SK-N-SH treated with all-trans-retinoic acid at 6 μM for 48 hours (cell line): ENCODE data around the gene GCHFR.

Source experiments
- ATAC-seq: fragments of 200-7000 bp; cut with Tn5 transposase; 3 replicates; pipeline ENCODE4 v1.9.1; 2020; ENCODE audit warnings: mild to moderate bottlenecking, moderate library complexity
- ARNTL ChIP-seq: fragments of 450-650 bp; formaldehyde crosslinking; IDR thresholded peaks from 2 replicates; pipeline ENCODE4 v1.5.0; 2020; ENCODE audit warnings: low read depth, mild to moderate bottlenecking, moderate library complexity, borderline replicate concordance
- CSDC2 ChIP-seq: fragments of 250-450 bp; sonication (Bioruptor Pico); IDR thresholded peaks from 2 replicates; pipeline ENCODE4 v1.5.0; 2020; ENCODE audit warnings: mild to moderate bottlenecking, moderate library complexity
- ESRRG ChIP-seq: fragments of 250-450 bp; sonication (Bioruptor Pico); IDR thresholded peaks from 2 replicates; pipeline ENCODE4 v1.6.1; 2021; ENCODE audit warnings: mild to moderate bottlenecking
- GLIS3 ChIP-seq: fragments of 250-450 bp; sonication (Bioruptor Pico); IDR thresholded peaks from 2 replicates; pipeline ENCODE4 v1.5.0; 2020; ENCODE audit warnings: mild to moderate bottlenecking, moderate library complexity
- ISL1 ChIP-seq: fragments of 250-450 bp; sonication (Bioruptor Pico); IDR thresholded peaks from 2 replicates; pipeline ENCODE4 v2.1.2; 2022; ENCODE audit warnings: mild to moderate bottlenecking, moderate library complexity
- OSR1 ChIP-seq: fragments of 250-450 bp; sonication (Bioruptor Pico); IDR thresholded peaks from 2 replicates; pipeline ENCODE4 v1.8.0; 2022; ENCODE audit warnings: moderate library complexity, mild to moderate bottlenecking, inconsistent platforms
- PPARA ChIP-seq: fragments of 250-450 bp; sonication (Bioruptor Pico); IDR thresholded peaks from 2 replicates; pipeline ENCODE4 v1.5.0; 2020; ENCODE audit warnings: mild to moderate bottlenecking, borderline replicate concordance
- RARB ChIP-seq: fragments of 250-450 bp; sonication (Bioruptor Pico); IDR thresholded peaks from 2 replicates; pipeline ENCODE4 v1.8.0; 2021; ENCODE audit warnings: mild to moderate bottlenecking, moderate library complexity
- SNAI2 ChIP-seq: fragments of 250-450 bp; sonication (Bioruptor Pico); IDR thresholded peaks from 2 replicates; pipeline ENCODE4 v1.5.0; 2020; ENCODE audit warnings: mild to moderate bottlenecking, moderate library complexity
- TCF4 ChIP-seq: fragments of 250-450 bp; sonication (Bioruptor Pico); IDR thresholded peaks from 2 replicates; pipeline ENCODE4 v1.8.0; 2021; ENCODE audit warnings: mild to moderate bottlenecking, moderate library complexity, borderline replicate concordance
- TOX ChIP-seq: fragments of 250-450 bp; sonication (Bioruptor Pico); IDR thresholded peaks from 2 replicates; pipeline ENCODE4 v1.8.0; 2021; ENCODE audit warnings: mild to moderate bottlenecking, moderate library complexity, borderline replicate concordance
- ZC3H10 ChIP-seq: fragments of 250-450 bp; sonication (Bioruptor Pico); IDR thresholded peaks from 2 replicates; pipeline ENCODE4 v1.5.1; 2021; ENCODE audit warnings: mild to moderate bottlenecking, moderate library complexity
- ZFP3 ChIP-seq: fragments of 250-450 bp; sonication (Bioruptor Pico); IDR thresholded peaks from 2 replicates; pipeline ENCODE4 v1.5.0; 2020; ENCODE audit warnings: mild to moderate bottlenecking, moderate library complexity
- ZFP30 ChIP-seq: fragments of 450-650 bp; formaldehyde crosslinking; IDR thresholded peaks from 2 replicates; pipeline ENCODE4 v1.5.0; 2022; ENCODE audit warnings: mild to moderate bottlenecking, moderate library complexity
- ZNF565 ChIP-seq: fragments of 450-650 bp; formaldehyde crosslinking; conservative IDR thresholded peaks from 2 replicates; pipeline ENCODE4 v1.5.0; 2020; ENCODE audit warnings: low read depth, mild to moderate bottlenecking, moderate library complexity
- ZNF70 ChIP-seq: fragments of 450-650 bp; formaldehyde crosslinking; IDR thresholded peaks from 2 replicates; pipeline ENCODE4 v1.5.0; 2020; ENCODE audit warnings: mild to moderate bottlenecking, moderate library complexity
- ZNF8 ChIP-seq: fragments of 450-650 bp; formaldehyde crosslinking; IDR thresholded peaks from 2 replicates; pipeline ENCODE4 v1.5.0; 2020; ENCODE audit warnings: mild to moderate bottlenecking, moderate library complexity
- TF ChIP-seq, protein P1 (sequence below): fragments of 250-450 bp; sonication (Bioruptor Pico); IDR thresholded peaks from 2 replicates; pipeline ENCODE4 v1.5.0; 2020; ENCODE audit warnings: mild to moderate bottlenecking, moderate library complexity
- TF ChIP-seq, protein P2 (sequence below): fragments of 250-450 bp; sonication (Bioruptor Pico); IDR thresholded peaks from 2 replicates; pipeline ENCODE4 v1.5.1; 2021; ENCODE audit warnings: mild to moderate bottlenecking, moderate library complexity
- TF ChIP-seq, protein P3 (sequence below): fragments of 250-450 bp; sonication (Bioruptor Pico); IDR thresholded peaks from 2 replicates; pipeline ENCODE4 v1.8.0; 2021; ENCODE audit warnings: low read depth, mild to moderate bottlenecking, moderate library complexity, borderline replicate concordance
- TF ChIP-seq, protein P4 (sequence below): fragments of 250-450 bp; sonication (Bioruptor Pico); IDR thresholded peaks from 2 replicates; pipeline ENCODE4 v1.5.1; 2020; ENCODE audit warnings: low read depth, mild to moderate bottlenecking, moderate library complexity

The GCHFR gene

DNA sequence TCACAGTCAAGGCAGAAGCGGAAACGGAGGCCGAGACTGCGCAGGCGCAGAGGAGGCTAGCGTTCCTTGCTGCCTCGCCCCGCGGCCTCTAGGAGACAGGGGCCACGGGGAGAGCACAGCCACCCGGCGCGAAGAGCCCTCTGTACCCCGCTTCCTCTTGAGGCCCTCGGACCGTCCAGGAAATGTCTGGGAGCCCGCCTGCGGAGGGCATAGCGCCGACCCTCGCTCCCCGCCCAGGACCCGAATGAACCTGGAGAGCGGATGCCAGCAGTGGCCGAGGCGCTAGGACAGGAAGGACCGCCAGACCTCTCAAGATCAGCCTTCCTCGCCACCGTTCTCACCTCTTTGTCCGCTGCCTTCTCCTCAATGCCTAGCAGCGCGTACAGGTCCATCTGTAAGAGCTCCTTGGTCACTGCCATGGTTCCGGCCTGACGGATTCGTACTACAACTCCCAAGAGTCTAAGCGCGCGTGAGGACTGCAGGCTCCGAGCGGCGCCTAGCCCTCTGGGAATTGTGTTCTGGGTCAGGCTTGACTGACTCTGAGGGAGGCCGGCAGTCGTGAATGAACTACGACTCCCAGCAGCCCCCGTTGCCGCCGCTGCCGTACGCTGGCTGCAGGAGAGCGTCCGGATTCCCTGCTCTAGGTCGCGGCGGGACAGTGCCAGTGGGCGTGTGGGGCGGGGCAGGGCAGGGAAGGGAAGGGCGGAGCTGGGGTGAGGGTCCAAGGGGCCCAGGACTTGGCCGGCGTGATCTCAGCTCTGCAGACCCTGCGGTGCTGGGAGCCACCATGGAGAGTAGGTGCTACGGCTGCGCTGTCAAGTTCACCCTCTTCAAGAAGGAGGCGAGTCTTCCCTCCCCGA lies 43.4 kb downstream of the GCHFR start, which contains the start of the genes DNAJC17 and ZFYVE19:
Gene DNAJC17 (minus strand): TSS at position 446 of the 860 bp plus-strand sequence. CDS start 27 bp downstream, at position 419.
Gene ZFYVE19 (plus strand): TSS at position 62 of the 860 bp plus-strand sequence. CDS start 501 bp downstream, at position 563.
- ATAC-seq = peak; percentile 99
- TF ChIP-seq ZNF70 (no peak), RARB (CRISPR knock-in tag) (no peak), ESRRG (no peak), ZNF565 (no peak), ZNF8 (CRISPR knock-in tag) (no peak), ZC3H10 (CRISPR knock-in tag) (no peak), TOX (no peak)
- TF ChIP-seq, protein P1, sequence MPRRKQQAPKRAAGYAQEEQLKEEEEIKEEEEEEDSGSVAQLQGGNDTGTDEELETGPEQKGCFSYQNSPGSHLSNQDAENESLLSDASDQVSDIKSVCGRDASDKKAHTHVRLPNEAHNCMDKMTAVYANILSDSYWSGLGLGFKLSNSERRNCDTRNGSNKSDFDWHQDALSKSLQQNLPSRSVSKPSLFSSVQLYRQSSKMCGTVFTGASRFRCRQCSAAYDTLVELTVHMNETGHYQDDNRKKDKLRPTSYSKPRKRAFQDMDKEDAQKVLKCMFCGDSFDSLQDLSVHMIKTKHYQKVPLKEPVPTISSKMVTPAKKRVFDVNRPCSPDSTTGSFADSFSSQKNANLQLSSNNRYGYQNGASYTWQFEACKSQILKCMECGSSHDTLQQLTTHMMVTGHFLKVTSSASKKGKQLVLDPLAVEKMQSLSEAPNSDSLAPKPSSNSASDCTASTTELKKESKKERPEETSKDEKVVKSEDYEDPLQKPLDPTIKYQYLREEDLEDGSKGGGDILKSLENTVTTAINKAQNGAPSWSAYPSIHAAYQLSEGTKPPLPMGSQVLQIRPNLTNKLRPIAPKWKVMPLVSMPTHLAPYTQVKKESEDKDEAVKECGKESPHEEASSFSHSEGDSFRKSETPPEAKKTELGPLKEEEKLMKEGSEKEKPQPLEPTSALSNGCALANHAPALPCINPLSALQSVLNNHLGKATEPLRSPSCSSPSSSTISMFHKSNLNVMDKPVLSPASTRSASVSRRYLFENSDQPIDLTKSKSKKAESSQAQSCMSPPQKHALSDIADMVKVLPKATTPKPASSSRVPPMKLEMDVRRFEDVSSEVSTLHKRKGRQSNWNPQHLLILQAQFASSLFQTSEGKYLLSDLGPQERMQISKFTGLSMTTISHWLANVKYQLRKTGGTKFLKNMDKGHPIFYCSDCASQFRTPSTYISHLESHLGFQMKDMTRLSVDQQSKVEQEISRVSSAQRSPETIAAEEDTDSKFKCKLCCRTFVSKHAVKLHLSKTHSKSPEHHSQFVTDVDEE (CRISPR knock-in tag) = no peak

DNA sequence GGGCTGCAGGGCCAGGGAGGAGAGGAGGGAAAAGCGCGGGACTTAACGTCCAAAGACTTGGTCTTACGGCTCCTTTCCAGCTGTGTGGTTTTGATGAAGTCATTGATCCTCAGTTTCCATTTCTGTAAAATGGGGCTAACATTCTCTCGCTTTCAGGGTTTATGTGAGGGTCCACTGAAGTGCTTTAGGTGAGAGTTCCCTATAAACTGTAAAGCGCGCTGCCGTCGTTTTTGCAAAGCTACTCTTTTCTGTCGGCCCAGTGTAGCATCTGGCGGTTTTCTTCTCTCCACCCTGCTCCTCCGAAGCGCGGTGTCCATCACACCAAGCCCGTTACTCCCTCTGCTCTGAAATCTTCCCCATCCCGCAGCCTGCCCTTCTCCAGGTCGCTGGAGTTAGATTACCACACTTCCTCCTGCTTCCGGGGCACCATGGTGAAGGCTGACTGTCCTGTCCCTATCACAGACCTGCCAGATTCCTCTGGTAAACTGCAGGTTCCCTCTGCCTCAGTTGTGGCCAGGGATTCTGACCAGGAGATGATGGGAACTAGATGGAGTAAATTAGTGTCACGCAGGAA lies 44.1 kb downstream of the GCHFR start:
- peak; percentile 1; the same call in 1 of the 3 replicates for ATAC-seq
- TF ChIP-seq ESRRG = no peak
- TF ChIP-seq, protein P2, sequence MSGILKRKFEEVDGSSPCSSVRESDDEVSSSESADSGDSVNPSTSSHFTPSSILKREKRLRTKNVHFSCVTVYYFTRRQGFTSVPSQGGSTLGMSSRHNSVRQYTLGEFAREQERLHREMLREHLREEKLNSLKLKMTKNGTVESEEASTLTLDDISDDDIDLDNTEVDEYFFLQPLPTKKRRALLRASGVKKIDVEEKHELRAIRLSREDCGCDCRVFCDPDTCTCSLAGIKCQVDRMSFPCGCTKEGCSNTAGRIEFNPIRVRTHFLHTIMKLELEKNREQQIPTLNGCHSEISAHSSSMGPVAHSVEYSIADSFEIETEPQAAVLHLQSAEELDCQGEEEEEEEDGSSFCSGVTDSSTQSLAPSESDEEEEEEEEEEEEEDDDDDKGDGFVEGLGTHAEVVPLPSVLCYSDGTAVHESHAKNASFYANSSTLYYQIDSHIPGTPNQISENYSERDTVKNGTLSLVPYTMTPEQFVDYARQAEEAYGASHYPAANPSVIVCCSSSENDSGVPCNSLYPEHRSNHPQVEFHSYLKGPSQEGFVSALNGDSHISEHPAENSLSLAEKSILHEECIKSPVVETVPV (CRISPR knock-in tag) = no peak
- TF ChIP-seq SNAI2 (CRISPR knock-in tag) = no peak
- TF ChIP-seq ZC3H10 (CRISPR knock-in tag) = no peak
- no peak for TF ChIP-seq TCF4 (CRISPR knock-in tag)
- TF ChIP-seq PPARA = no peak
- no peak for TF ChIP-seq ZNF8 (CRISPR knock-in tag)
- TF ChIP-seq, protein P1 (CRISPR knock-in tag) = no peak
- TF ChIP-seq ZFP3 = no peak
- TF ChIP-seq CSDC2 = no peak
- TF ChIP-seq TOX = no peak
- TF ChIP-seq ZFP30 (CRISPR knock-in tag) = no peak
- TF ChIP-seq, protein P3, sequence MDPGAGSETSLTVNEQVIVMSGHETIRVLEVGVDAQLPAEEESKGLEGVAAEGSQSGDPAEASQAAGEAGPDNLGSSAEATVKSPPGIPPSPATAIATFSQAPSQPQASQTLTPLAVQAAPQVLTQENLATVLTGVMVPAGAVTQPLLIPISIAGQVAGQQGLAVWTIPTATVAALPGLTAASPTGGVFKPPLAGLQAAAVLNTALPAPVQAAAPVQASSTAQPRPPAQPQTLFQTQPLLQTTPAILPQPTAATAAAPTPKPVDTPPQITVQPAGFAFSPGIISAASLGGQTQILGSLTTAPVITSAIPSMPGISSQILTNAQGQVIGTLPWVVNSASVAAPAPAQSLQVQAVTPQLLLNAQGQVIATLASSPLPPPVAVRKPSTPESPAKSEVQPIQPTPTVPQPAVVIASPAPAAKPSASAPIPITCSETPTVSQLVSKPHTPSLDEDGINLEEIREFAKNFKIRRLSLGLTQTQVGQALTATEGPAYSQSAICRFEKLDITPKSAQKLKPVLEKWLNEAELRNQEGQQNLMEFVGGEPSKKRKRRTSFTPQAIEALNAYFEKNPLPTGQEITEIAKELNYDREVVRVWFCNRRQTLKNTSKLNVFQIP (CRISPR knock-in tag) = no peak
- TF ChIP-seq ISL1 (CRISPR knock-in tag) = no peak
- TF ChIP-seq GLIS3 = no peak
- TF ChIP-seq, protein P4, sequence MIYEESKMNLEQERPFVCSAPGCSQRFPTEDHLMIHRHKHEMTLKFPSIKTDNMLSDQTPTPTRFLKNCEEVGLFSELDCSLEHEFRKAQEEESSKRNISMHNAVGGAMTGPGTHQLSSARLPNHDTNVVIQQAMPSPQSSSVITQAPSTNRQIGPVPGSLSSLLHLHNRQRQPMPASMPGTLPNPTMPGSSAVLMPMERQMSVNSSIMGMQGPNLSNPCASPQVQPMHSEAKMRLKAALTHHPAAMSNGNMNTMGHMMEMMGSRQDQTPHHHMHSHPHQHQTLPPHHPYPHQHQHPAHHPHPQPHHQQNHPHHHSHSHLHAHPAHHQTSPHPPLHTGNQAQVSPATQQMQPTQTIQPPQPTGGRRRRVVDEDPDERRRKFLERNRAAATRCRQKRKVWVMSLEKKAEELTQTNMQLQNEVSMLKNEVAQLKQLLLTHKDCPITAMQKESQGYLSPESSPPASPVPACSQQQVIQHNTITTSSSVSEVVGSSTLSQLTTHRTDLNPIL (CRISPR knock-in tag) = no peak
- TF ChIP-seq ARNTL (CRISPR knock-in tag) = no peak
- TF ChIP-seq OSR1 (CRISPR knock-in tag) = no peak
